ENCODE results near the gene CDH2. TPM values are rescaled to one million over a fixed set of nuclear protein-coding genes. Genes with fewer than 3 reads are reported as not detected.

CDH2 gene
- 13.5 and 16.9 TPM in 2 replicates for total RNA-seq

DNA sequence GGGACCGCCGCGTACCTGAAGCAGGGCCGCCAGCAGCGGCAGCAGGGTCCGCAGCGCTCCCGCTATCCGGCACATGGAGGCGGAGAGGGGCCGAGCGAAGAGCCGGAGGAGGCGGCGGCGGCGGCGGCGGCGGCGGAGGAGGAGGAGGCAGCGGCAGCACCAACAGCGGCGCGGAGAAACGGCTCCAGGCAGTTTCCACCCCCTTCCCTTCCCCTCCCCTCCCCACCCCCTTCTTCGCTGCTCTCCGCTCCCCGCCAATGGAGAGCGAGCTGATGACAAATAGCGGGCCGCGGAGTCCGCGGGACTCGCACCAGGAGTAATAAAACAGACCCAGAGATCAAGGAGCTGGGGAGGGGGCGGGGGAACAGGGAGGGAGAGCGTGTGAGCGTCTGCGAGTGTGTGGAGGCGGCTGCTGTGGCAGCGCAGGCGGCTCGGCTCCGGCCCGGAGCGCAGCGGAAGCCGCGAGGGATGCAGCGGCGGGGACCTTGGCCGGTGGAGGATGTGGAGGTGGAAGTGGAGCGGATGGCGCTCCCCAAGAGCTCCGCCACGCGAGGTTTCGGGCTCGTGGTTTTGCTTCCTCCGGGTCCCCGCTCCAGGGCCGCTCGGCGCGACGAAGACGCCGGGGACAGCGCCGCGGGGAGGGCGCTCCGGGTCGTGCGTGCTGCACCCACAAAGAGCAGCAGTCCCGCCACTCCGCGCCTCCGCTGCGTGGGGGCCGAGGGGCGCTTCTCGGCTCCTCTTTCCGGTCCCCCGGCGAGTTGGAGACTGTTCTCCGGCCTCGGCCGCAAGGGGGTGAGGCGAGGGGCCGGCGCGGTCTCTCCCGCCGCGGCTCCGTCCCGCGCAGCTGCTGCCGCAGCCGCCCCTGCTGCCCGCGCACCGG, at the start of gene CDH2:
TSS of gene CDH2 (minus strand) at position 183 of the 880 bp plus-strand sequence. CDS start at position 75, 108 bp downstream.

